Cardiac muscle cell (in vitro differentiated cells and primary cell): ENCODE results near the gene SH3D21. TPM values are rescaled to one million over a fixed set of nuclear protein-coding genes. Genes with fewer than 3 reads are reported as not detected.

Experiments used
- DNase-seq, 2 donors: peaks; one replicate each; pipeline versions ENCODE4 v3.0.0 to v3.0.0-alpha.2; 2010 to 2017; ENCODE audit warnings: low read depth in 1 of 2, low spot score in 1 of 2
- H3K27ac ChIP-seq: fragments of 200-600 bp; sonication (generic); 2 replicates; pipeline ENCODE4 v1.5.1; 2016
- H3K27me3 ChIP-seq: fragments of 200-600 bp; sonication (generic); 2 replicates; pipeline ENCODE4 v1.6.0; 2016; ENCODE audit warnings: control low read depth
- H3K36me3 ChIP-seq: fragments of 200-600 bp; sonication (generic); 2 replicates; pipeline ENCODE4 v1.5.1; 2016; ENCODE audit warnings: control low read depth
- H3K4me1 ChIP-seq: fragments of 200-600 bp; sonication (generic); 2 replicates; pipeline ENCODE4 v1.8.1; 2017; ENCODE audit warnings: low read depth, mild to moderate bottlenecking, mixed run types
- H3K4me3 ChIP-seq: fragments of 200-600 bp; sonication (generic); 2 replicates; pipeline ENCODE4 v1.5.1; 2016; ENCODE audit warnings: mild to moderate bottlenecking
- H3K9me3 ChIP-seq: fragments of 200-600 bp; sonication (generic); 2 replicates; pipeline ENCODE4 v1.5.1; 2017; ENCODE audit warnings: low read depth, mild to moderate bottlenecking, control low read depth
- CTCF ChIP-seq: IDR thresholded peaks from 2 replicates; pipeline ENCODE4 v1.5.1; 2012; ENCODE audit warnings: low read depth, mild to moderate bottlenecking, low read length
- polyA plus RNA-seq: library from polyadenylated mRNA; unstranded; fragments of >200 nt; fragmentation: Nextera tagmentation; extraction: Ambion mirVana; gene quantifications from 2 replicates; pipeline ENCODE4 v1.2.1, GENCODE V29; 2016
- total RNA-seq: library from RNA; depleted of rRNA; stranded (reverse); fragments of >200 nt; gene quantifications from 2 replicates; pipeline ENCODE4 v1.2.3, GENCODE V29; 2016

Gene SH3D21
- total and polyA plus RNA-seq, 2 experiments from 2014 or later = 13.5 to 44.0 TPM

- peak overlapping the region; percentile 52 for H3K4me3 ChIP-seq
Measured at GRCh38 chr1:36306902-36307456, 811 bp downstream of the SH3D21 start.

GRCh38 chr1:36307601-36308330 is 1.6 kb downstream of the SH3D21 start:
- no peak for DNase-seq
- Histone ChIP-seq H3K36me3 (peaks cover 10% of the 10 kb centered on the region), H3K27ac (no peak overlapping the region), H3K9me3 (no peaks in the 10 kb centered on the region), H3K27me3 (no peaks in the 10 kb centered on the region), H3K4me3 (peak overlapping the region; percentile 52), H3K4me1 (peaks cover 13% of the 10 kb centered on the region)
- no peak for TF ChIP-seq CTCF

More at GRCh38 chr1:36306902-36307456, 811 bp downstream of the SH3D21 start:
- TF ChIP-seq CTCF = no peak
- Histone ChIP-seq H3K36me3 (peaks cover 17% of the 10 kb centered on the region), H3K4me1 (peaks cover 13% of the 10 kb centered on the region), H3K27me3 (no peaks in the 10 kb centered on the region), H3K9me3 (no peaks in the 10 kb centered on the region), H3K27ac (peak overlapping the region; percentile 92)
- peak; percentile 93 to 98 for DNase-seq

GRCh38 chr1:36309397-36309796 is 3.2 kb downstream of the SH3D21 start:
- Histone ChIP-seq H3K27ac (no peak overlapping the region), H3K27me3 (no peaks in the 10 kb centered on the region), H3K9me3 (no peaks in the 10 kb centered on the region), H3K36me3 (no peaks in the 10 kb centered on the region), H3K4me1 (peaks cover 13% of the 10 kb centered on the region), H3K4me3 (no peak overlapping the region)
- no peak for DNase-seq
- TF ChIP-seq CTCF = no peak

- H3K36me3 ChIP-seq = no peaks in the 10 kb centered on the region
- peak in 1 of 2 donors; percentile 18 for DNase-seq
- H3K9me3 ChIP-seq = no peaks in the 10 kb centered on the region
- H3K27me3 ChIP-seq = no peaks in the 10 kb centered on the region
- TF ChIP-seq CTCF = no peak
- H3K27ac ChIP-seq = peak overlapping the region; percentile 83
- peaks cover 31% of the 10 kb centered on the region for H3K4me1 ChIP-seq
- no peak overlapping the region for H3K4me3 ChIP-seq
Measured at GRCh38 chr1:36320291-36320761, 14.2 kb downstream of the SH3D21 start.

GRCh38 chr1:36320767-36321118 is 14.6 kb downstream of the SH3D21 start:
- Histone ChIP-seq H3K9me3 (no peaks in the 10 kb centered on the region), H3K4me3 (no peak overlapping the region), H3K4me1 (peaks cover 31% of the 10 kb centered on the region), H3K27me3 (no peaks in the 10 kb centered on the region), H3K36me3 (no peaks in the 10 kb centered on the region), H3K27ac (peak overlapping the region; percentile 83)
- TF ChIP-seq CTCF = no peak
- DNase-seq = no peak
